Measurements from ENCODE around the gene RNU2-1.
"Not testable (repeated sequence)": the region's sequence is repeated elsewhere in the genome, so short reads cannot be mapped to it uniquely, and the experiment has no call there.

RNU2-1 gene

GRCh38 chr17:43220511-43221125, 13.2 kb downstream of the RNU2-1 start:
- no peaks in the 10 kb centered on the region for H3K9me3 Mint-ChIP-seq
- no peak for DNase-seq
- ATAC-seq = no peak
- no peak overlapping the region for H3K4me3 Mint-ChIP-seq
- no peaks in the 10 kb centered on the region for H3K27me3 Mint-ChIP-seq
- peaks cover 19% of the 10 kb centered on the region for H3K36me3 Mint-ChIP-seq (ENCODE audit: low read depth)
- no peak overlapping the region for H3K27ac Mint-ChIP-seq
- peaks cover 22% of the 10 kb centered on the region for H3K4me1 Mint-ChIP-seq

- Mint-ChIP-seq H3K27me3 (no peaks in the 10 kb centered on the region), H3K4me1 (peaks cover 22% of the 10 kb centered on the region), H3K9me3 (no peaks in the 10 kb centered on the region), H3K36me3 (ENCODE audit: low read depth) (peaks cover 20% of the 10 kb centered on the region), H3K27ac (no peak overlapping the region), H3K4me3 (no peak overlapping the region)
- no peak for ATAC-seq
- no peak for DNase-seq
These were observed 13.9 kb downstream of the RNU2-1 start for GRCh38 chr17:43219746-43220380.

GRCh38 chr17:43219001-43219400, 14.8 kb downstream of the RNU2-1 start:
- Mint-ChIP-seq H3K36me3 (ENCODE audit: low read depth) (peaks cover 20% of the 10 kb centered on the region), H3K9me3 (no peaks in the 10 kb centered on the region), H3K27ac (no peak overlapping the region), H3K27me3 (no peaks in the 10 kb centered on the region), H3K4me1 (peaks cover 23% of the 10 kb centered on the region), H3K4me3 (no peak overlapping the region)
- ATAC-seq (no peak), DNase-seq (no peak)

GRCh38 chr17:43217614-43218087, 16.1 kb downstream of the RNU2-1 start:
- DNase-seq = no peak
- no peaks in the 10 kb centered on the region for H3K9me3 Mint-ChIP-seq
- no peak overlapping the region for H3K4me3 Mint-ChIP-seq
- peak; percentile 90 for ATAC-seq
- no peaks in the 10 kb centered on the region for H3K27me3 Mint-ChIP-seq
- H3K27ac Mint-ChIP-seq = peak overlapping the region; percentile 81
- peaks cover 16% of the 10 kb centered on the region for H3K36me3 Mint-ChIP-seq (ENCODE audit: low read depth)
- H3K4me1 Mint-ChIP-seq = peaks cover 36% of the 10 kb centered on the region

DNA sequence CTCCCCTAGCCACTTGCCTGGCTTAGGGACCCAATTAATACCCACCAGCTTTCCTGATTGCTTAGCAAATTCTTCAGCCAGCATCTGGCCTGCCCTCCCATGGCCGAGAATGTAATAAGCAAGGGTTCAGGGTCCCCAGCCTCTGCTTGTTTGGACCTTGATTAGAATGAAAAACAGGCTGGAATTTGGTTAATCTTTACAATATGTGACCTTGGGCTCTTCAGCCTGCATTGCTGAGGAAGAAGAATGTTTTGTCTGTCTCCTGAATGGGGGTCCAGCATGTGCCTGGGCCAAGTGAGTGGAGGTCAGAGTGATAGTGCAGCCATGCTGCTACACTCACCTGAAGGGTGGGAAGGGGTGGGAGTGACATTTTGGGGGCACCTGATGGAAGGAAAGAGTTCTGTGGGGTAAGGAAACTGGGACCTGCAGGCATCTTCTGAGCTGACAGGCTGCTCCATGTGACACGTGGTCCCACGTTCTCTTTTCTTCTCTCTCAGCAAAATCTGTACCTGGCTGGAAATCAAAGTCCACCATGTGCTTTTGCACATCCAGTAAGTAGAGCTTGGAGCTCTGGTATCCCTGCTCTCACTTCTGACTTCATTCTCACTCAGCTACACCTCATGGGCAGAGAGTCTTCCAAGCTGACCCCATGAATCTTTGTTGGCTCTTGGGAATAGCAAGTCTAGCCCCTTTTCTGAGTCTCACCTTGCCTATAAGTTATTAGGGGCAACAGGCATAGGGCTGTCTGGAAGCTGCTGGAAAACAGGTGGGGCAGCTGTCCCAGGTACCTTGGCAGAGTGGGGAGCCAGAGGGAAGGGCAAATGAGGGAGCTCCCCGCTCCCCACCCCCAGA, 16.8 kb downstream of the RNU2-1 start:
- H3K9me3 Mint-ChIP-seq = no peaks in the 10 kb centered on the region
- no peak overlapping the region for H3K4me3 Mint-ChIP-seq
- peaks cover 16% of the 10 kb centered on the region for H3K36me3 Mint-ChIP-seq (ENCODE audit: low read depth)
- no peaks in the 10 kb centered on the region for H3K27me3 Mint-ChIP-seq
- DNase-seq (no peak), ATAC-seq (no peak)
- peaks cover 41% of the 10 kb centered on the region for H3K4me1 Mint-ChIP-seq
- H3K27ac Mint-ChIP-seq = peak overlapping the region; percentile 81

DNA sequence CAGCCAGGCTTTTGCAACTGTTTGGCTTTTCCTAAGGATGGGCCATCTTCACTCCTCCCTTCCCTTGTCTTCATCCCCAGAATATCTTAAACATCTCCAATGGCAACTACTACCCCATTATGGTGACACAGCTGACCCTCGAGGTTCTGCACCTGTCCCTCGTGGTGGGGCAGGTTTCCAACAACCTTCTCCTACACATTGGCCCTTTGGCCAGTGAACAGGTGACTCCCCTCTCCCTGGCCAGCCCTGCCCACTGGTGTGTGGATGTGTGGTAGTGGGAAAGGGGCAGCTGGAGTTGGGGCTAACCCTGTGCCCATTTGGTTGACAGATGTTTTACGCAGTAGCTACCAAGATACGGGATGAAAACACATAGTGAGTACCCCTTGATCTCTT, 17.4 kb downstream of the RNU2-1 start:
- ATAC-seq = no peak
- H3K9me3 Mint-ChIP-seq = no peaks in the 10 kb centered on the region
- no peaks in the 10 kb centered on the region for H3K27me3 Mint-ChIP-seq
- H3K27ac Mint-ChIP-seq = no peak overlapping the region
- no peak overlapping the region for H3K4me3 Mint-ChIP-seq
- peaks cover 16% of the 10 kb centered on the region for H3K36me3 Mint-ChIP-seq (ENCODE audit: low read depth)
- DNase-seq = no peak
- H3K4me1 Mint-ChIP-seq = peaks cover 42% of the 10 kb centered on the region

DNA sequence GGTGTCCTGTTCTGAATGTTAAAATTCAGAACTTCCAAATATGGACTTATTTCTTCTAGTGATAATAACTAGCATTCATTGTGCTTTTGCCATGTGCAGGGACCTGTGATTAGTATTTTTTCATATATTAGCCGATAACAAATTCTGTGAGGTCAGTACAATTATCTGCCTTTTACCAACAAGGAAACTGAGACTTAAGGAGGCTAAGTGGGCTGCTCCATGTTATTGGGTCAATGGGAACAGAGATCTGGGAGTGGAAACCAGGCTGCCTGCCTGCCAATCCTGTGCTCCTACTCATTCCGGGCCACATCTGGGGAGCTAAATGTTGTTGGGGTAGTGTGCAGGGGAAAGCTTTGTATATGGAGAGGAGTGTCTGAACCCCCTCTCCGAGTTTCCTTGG, 18.4 kb downstream of the RNU2-1 start:
- no peaks in the 10 kb centered on the region for H3K9me3 Mint-ChIP-seq
- peaks cover 19% of the 10 kb centered on the region for H3K36me3 Mint-ChIP-seq (ENCODE audit: low read depth)
- no peaks in the 10 kb centered on the region for H3K27me3 Mint-ChIP-seq
- H3K4me1 Mint-ChIP-seq = peaks cover 47% of the 10 kb centered on the region
- H3K4me3 Mint-ChIP-seq = no peak overlapping the region
- no peak for DNase-seq
- no peak overlapping the region for H3K27ac Mint-ChIP-seq
- ATAC-seq = no peak

DNA sequence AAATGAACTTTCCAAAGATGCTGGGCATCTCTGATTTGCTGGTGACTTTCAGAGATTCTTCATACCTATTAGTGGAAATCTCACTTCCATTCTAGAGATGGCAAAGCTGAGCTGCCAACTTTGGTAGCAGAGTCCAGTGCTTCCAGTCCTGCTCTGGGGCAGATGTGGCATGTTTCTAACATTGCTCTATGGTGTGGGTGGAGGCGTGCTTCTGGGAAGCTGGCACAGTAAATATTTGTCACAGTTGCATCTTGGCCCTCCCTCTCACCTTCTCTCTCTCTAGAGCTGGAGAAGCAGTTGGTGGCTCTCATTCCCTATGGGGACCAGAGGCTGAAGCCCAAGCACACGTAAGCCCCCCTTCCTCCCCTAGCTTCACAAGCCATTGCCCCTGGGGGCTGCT, 20.2 kb downstream of the RNU2-1 start:
- peaks cover 22% of the 10 kb centered on the region for H3K36me3 Mint-ChIP-seq (ENCODE audit: low read depth)
- peak overlapping the region; percentile 89 for H3K27ac Mint-ChIP-seq
- H3K9me3 Mint-ChIP-seq = no peaks in the 10 kb centered on the region
- no peaks in the 10 kb centered on the region for H3K27me3 Mint-ChIP-seq
- no peak for ATAC-seq
- peak overlapping the region; percentile 92 for H3K4me3 Mint-ChIP-seq
- H3K4me1 Mint-ChIP-seq = peaks cover 44% of the 10 kb centered on the region
- DNase-seq = no peak

DNA sequence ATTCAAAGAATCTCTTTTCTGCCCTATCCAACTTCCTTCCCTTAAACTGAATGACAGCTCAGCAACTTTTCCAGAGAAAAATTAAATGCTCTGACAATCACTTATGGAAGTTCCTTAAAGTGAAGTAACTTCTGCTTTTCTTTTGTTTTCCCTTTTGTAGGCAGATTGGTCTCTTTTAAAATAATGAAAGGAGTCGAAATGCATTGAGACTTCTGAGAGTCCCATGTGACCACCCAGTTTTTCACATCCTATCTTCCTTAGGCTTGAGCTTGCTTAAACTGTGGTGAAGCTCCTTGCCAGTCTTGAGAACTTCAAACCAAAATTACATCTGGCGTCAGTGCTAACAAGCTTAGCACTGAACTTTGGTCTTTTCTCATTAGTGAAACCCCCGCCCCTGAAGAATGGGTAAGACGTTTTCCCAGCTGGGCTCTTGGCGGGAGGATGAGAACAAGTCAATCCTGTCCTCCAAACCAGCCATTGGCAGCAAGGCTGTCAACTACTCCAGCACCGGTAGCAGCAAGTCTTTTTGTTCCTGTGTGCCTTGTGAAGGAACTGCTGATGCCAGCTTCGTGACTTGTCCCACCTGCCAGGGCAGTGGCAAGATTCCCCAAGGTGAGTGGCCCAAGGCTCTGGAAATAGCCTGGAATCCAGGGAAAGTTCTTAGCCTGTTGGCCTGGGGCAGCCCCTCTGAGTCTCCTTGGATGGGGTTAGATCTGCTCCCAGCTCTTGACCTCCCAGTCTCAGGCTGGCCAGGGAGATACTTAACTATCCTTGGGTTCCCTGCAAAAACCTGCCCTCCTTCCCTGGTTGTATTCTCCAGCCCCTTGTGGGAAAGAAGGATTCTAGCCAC, 20.9 kb downstream of the RNU2-1 start:
- peaks cover 40% of the 10 kb centered on the region for H3K4me1 Mint-ChIP-seq
- ATAC-seq (no peak), DNase-seq (no peak)
- H3K27ac Mint-ChIP-seq = peak overlapping the region; percentile 89
- H3K4me3 Mint-ChIP-seq = peak overlapping the region; percentile 92
- H3K9me3 Mint-ChIP-seq = no peaks in the 10 kb centered on the region
- H3K36me3 Mint-ChIP-seq (ENCODE audit: low read depth) = peaks cover 22% of the 10 kb centered on the region
- H3K27me3 Mint-ChIP-seq = no peaks in the 10 kb centered on the region

- Mint-ChIP-seq H3K4me1 (peaks cover 28% of the 10 kb centered on the region), H3K27me3 (no peaks in the 10 kb centered on the region), H3K27ac (peak within 1 kb of the TSS; percentile 89), H3K9me3 (no peaks in the 10 kb centered on the region), H3K36me3 (ENCODE audit: low read depth) (peaks cover 20% of the 10 kb centered on the region), H3K4me3 (peak within 1 kb of the TSS; percentile 92)
- DNase-seq (peak; percentile 81), ATAC-seq (peak; percentile 94)
These were observed 22.0 kb downstream of the RNU2-1 start, which contains the start of gene TMEM106A for GRCh38 chr17:43211480-43212402. TMEM106A (plus strand) TSS chr17:43211875; CDS start chr17:43213042, 1,167 bp downstream.

GRCh38 chr17:43211123-43211479, 22.7 kb downstream of the RNU2-1 start:
- ATAC-seq = no peak
- DNase-seq = no peak
- peaks cover 26% of the 10 kb centered on the region for H3K4me1 Mint-ChIP-seq

DNA sequence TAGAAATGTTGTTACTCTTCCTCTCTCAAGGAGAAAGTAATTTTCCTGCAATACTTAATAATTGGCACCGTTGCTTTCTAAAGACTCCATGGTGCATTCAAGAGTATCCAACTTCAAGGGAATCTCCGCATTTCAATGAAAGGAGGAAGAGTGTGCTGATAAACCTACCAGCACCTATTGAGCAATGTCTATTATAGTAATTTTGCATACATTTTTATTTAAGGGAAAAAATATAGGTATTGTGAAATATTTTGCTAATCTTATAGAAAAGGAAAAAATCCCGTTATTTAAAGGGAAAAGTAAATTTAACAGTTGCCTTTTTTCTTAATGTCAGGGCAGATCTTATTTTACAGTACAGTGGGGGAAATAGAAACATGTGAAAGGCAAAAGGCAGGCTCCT, 23.2 kb downstream of the RNU2-1 start:
- Mint-ChIP-seq H3K27me3 (no peaks in the 10 kb centered on the region), H3K27ac (peak overlapping the region; percentile 89), H3K4me1 (peaks cover 26% of the 10 kb centered on the region), H3K36me3 (ENCODE audit: low read depth) (peaks cover 11% of the 10 kb centered on the region), H3K9me3 (no peaks in the 10 kb centered on the region), H3K4me3 (peak overlapping the region; percentile 92)
- DNase-seq = no peak
- no peak for ATAC-seq

More at GRCh38 chr17:43211123-43211479, 22.7 kb downstream of the RNU2-1 start:
- H3K36me3 Mint-ChIP-seq (ENCODE audit: low read depth) = peaks cover 16% of the 10 kb centered on the region
- H3K27me3 Mint-ChIP-seq = no peaks in the 10 kb centered on the region
- H3K9me3 Mint-ChIP-seq = no peaks in the 10 kb centered on the region
- peak overlapping the region; percentile 92 for H3K4me3 Mint-ChIP-seq
- H3K27ac Mint-ChIP-seq = peak overlapping the region; percentile 89

- ATAC-seq, H3K27me3 Mint-ChIP-seq, H3K9me3 Mint-ChIP-seq, H3K4me1 Mint-ChIP-seq, H3K4me3 Mint-ChIP-seq, DNase-seq, H3K27ac Mint-ChIP-seq: not testable (repeated sequence)
- H3K36me3 Mint-ChIP-seq (ENCODE audit: low read depth) = peaks cover 31% of the 10 kb centered on the region
These were observed 30.8 kb downstream of the RNU2-1 start for GRCh38 chr17:43203013-43203412.
